Measurements from ENCODE around the gene ABI3BP.

ABI3BP gene

DNA sequence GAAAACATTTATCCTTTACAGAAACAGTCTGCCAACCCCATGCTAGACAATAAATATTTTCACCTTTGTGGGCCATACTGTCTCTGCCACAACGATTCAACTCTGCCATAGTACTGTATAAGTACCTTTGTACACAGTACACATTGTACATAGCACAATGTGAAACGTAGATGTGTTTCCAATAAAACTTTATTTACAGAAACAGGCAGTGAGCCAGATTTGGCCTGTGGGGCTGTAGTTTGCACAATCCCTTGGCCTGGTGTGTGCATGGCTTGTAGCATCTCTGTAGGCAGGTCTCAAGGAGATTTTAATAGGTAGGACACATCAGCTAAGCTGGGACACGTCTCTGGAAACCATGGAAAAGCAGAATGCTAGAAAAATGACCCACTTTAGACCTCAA, 209.6 kb downstream of the ABI3BP start:
- no peak overlapping the region for H3K27ac ChIP-seq
- ChIA-PET CTCF (no interaction called here), POLR2A (ENCODE audit: low non-redundant PET) (no interaction called here)
- no peak for TF ChIP-seq CTCF (conservative IDR thresholded peaks at IDR 0.05; ENCODE audit: low read depth)
- DNase-seq (ENCODE audit: low spot score): no peak

DNA sequence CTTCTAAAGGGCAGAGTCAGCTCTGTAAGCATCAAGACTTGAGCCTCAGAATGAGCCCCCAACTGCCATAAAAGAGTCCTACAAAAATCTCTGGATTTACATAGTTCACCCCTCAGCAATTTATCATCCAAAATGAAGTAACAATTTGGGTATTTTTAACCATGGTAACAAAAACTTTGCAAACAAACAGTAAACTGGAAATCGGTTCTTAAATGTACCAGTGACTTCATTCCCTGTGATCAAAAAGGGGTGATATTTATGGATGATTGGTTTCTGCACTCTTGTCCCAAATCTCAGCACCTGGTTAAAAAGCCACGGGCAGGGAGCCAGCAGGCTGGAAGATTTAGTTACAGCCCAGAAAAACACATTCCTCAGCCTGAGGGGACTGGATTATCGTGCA, 210.3 kb downstream of the ABI3BP start:
- TF ChIP-seq CTCF (conservative IDR thresholded peaks at IDR 0.05; ENCODE audit: low read depth): no peak
- no peak for DNase-seq (ENCODE audit: low spot score)
- POLR2A ChIA-PET (ENCODE audit: low non-redundant PET): no interaction called here
- H3K27ac ChIP-seq: no peak overlapping the region
- CTCF ChIA-PET: no interaction called here

DNA sequence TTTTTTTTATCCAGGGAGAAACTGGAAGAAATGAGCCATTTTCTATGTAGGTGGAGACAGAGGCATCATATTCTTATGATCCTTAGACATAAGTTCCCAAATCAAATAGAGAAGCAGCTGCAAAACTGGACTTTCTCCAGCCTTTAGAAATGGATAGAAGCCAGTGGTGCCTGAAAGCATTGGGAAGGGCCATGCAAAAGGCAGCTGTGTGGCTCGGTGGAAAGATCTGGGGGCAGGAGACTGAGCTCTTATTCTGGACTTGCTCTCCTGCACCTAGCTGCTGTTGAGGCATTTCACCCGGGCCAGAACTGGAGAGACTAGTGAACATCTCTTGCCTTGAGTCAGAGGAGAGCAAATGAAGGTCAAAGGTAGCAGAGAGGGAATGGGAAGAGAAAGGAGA, 210.9 kb downstream of the ABI3BP start:
- DNase-seq (ENCODE audit: low spot score): no peak
- POLR2A ChIA-PET (ENCODE audit: low non-redundant PET): no interaction called here
- H3K27ac ChIP-seq: no peak overlapping the region
- TF ChIP-seq CTCF (conservative IDR thresholded peaks at IDR 0.05; ENCODE audit: low read depth): no peak
- CTCF ChIA-PET: no interaction called here

GRCh38 chr3:100781301-100781700, 211.9 kb downstream of the ABI3BP start:
- ChIA-PET POLR2A (ENCODE audit: low non-redundant PET) (no interaction called here), CTCF (no interaction called here)
- no peak for TF ChIP-seq CTCF (conservative IDR thresholded peaks at IDR 0.05; ENCODE audit: low read depth)

GRCh38 chr3:100780071-100780622, 213.1 kb downstream of the ABI3BP start:
- H3K27ac ChIP-seq: no peak overlapping the region
- POLR2A ChIA-PET (ENCODE audit: low non-redundant PET): no interaction called here
- CTCF ChIA-PET: no interaction called here
- DNase-seq (ENCODE audit: low spot score): no peak
- no peak for TF ChIP-seq CTCF (conservative IDR thresholded peaks at IDR 0.05; ENCODE audit: low read depth)

More at GRCh38 chr3:100781301-100781700, 211.9 kb downstream of the ABI3BP start:
- no peak overlapping the region for H3K27ac ChIP-seq
- DNase-seq (ENCODE audit: low spot score): no peak

- no peak for TF ChIP-seq CTCF (conservative IDR thresholded peaks at IDR 0.05; ENCODE audit: low read depth)
- H3K27ac ChIP-seq: no peak overlapping the region
- ChIA-PET CTCF (no interaction called here), POLR2A (ENCODE audit: low non-redundant PET) (no interaction called here)
- DNase-seq (ENCODE audit: low spot score): no peak
Measured at GRCh38 chr3:100779480-100779879, 213.7 kb downstream of the ABI3BP start.

DNA sequence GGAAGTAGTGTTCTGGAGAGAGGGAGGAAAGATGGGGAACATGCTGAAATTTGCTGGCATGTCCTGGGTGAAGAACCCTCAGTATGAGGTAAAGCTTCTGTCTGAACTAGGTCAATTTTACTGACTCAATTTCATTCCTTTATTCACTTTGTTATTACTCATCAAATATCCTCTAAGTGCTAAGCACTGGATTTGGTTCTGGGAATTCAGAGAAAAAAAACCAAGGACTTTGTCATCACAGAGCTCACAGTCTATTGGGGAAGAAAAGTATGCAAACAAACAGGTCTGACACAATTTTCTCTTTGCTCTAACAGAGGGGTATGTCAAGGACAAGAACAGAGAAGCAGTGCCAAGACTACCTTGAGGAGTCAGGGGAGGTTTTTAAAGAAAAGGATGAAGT, 215.9 kb downstream of the ABI3BP start:
- ChIA-PET CTCF (interaction anchor here (0.6 kb wide), 1 partner anchor 313 kb away, joined by 4 read pairs; no protein-coding TSS in a partner anchor), POLR2A (ENCODE audit: low non-redundant PET) (no interaction called here)
- H3K27ac ChIP-seq: no peak overlapping the region
- no peak for TF ChIP-seq CTCF (conservative IDR thresholded peaks at IDR 0.05; ENCODE audit: low read depth)
- no peak for DNase-seq (ENCODE audit: low spot score)

Data from RWPE1 (cell line).